Testis (tissue), 2 donors: Measurements from ENCODE around the gene PRKACB.

Experiments used
- CTCF ChIP-seq, 3 experiments: fragments of 450-650 bp in 2 of 3; fragments of 200-600 bp in 1 of 3; sonication (generic) in 1 of 3; IDR thresholded peaks; one replicate each; pipeline ENCODE4 v1.5.1; 2016 to 2019; ENCODE audit warnings: antibody characterized with exemption in 3 of 3, mild to moderate bottlenecking in 2 of 3, moderate library complexity in 1 of 3
- POLR2A ChIP-seq: fragments of 450-650 bp; IDR thresholded peaks from one replicate; pipeline ENCODE4 v1.6.1; 2017; ENCODE audit warnings: antibody characterized with exemption, mild to moderate bottlenecking, moderate library complexity

- TF ChIP-seq CTCF (IDR thresholded peaks at IDR 0.05) (no peak), POLR2A (no peak)
Observed at GRCh38 chr1:84116558-84116957, 27.5 kb upstream of the PRKACB start.
